Measurements from ENCODE around the gene RNU6-1. TPM values are rescaled to one million over a fixed set of nuclear protein-coding genes. Genes with fewer than 3 reads are reported as not detected.

The RNU6-1 gene
- total RNA-seq, 1 donor from 2014 or later = not detected

DNA sequence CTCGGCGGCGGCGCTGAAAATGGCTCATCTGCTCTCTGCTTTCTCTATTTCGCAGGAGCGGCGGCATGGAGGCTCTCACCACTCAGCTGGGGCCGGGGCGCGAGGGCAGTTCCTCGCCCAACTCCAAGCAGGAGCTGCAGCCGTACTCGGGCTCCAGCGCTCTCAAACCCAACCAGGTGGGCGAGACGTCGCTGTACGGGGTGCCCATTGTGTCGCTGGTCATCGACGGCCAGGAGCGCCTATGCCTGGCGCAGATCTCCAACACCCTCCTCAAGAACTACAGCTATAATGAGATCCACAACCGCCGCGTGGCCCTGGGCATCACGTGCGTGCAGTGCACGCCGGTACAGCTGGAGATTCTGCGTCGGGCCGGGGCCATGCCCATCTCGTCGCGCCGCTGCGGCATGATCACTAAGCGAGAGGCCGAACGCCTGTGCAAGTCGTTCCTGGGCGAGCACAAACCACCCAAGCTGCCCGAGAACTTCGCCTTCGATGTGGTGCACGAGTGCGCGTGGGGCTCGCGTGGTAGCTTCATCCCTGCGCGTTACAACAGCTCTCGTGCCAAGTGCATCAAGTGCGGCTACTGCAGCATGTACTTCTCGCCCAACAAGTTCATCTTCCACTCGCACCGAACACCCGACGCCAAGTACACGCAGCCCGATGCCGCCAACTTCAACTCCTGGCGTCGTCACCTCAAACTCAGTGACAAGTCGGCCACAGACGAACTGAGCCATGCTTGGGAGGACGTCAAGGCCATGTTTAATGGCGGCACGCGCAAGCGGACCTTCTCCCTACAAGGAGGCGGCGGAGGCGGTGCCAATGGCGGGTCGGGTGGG is 13.7 kb downstream of the RNU6-1 start:
- H3K27me3 Mint-ChIP-seq (ENCODE audit: low read depth) = peaks cover 84% of the 10 kb centered on the region
- no peak for DNase-seq (ENCODE audit: low read depth, low spot score)
- TF ChIP-seq, protein P1, sequence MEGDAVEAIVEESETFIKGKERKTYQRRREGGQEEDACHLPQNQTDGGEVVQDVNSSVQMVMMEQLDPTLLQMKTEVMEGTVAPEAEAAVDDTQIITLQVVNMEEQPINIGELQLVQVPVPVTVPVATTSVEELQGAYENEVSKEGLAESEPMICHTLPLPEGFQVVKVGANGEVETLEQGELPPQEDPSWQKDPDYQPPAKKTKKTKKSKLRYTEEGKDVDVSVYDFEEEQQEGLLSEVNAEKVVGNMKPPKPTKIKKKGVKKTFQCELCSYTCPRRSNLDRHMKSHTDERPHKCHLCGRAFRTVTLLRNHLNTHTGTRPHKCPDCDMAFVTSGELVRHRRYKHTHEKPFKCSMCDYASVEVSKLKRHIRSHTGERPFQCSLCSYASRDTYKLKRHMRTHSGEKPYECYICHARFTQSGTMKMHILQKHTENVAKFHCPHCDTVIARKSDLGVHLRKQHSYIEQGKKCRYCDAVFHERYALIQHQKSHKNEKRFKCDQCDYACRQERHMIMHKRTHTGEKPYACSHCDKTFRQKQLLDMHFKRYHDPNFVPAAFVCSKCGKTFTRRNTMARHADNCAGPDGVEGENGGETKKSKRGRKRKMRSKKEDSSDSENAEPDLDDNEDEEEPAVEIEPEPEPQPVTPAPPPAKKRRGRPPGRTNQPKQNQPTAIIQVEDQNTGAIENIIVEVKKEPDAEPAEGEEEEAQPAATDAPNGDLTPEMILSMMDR (conservative IDR thresholded peaks at IDR 0.05) = no peak
- peak overlapping the region; percentile 71 for H3K4me3 Mint-ChIP-seq
- H3K4me1 Mint-ChIP-seq = peaks cover 32% of the 10 kb centered on the region
- no peak overlapping the region for H3K27ac Mint-ChIP-seq (ENCODE audit: unreplicated experiment)
- no peaks in the 10 kb centered on the region for H3K9me3 Mint-ChIP-seq
- no peaks in the 10 kb centered on the region for H3K36me3 Mint-ChIP-seq (ENCODE audit: low read depth)

DNA sequence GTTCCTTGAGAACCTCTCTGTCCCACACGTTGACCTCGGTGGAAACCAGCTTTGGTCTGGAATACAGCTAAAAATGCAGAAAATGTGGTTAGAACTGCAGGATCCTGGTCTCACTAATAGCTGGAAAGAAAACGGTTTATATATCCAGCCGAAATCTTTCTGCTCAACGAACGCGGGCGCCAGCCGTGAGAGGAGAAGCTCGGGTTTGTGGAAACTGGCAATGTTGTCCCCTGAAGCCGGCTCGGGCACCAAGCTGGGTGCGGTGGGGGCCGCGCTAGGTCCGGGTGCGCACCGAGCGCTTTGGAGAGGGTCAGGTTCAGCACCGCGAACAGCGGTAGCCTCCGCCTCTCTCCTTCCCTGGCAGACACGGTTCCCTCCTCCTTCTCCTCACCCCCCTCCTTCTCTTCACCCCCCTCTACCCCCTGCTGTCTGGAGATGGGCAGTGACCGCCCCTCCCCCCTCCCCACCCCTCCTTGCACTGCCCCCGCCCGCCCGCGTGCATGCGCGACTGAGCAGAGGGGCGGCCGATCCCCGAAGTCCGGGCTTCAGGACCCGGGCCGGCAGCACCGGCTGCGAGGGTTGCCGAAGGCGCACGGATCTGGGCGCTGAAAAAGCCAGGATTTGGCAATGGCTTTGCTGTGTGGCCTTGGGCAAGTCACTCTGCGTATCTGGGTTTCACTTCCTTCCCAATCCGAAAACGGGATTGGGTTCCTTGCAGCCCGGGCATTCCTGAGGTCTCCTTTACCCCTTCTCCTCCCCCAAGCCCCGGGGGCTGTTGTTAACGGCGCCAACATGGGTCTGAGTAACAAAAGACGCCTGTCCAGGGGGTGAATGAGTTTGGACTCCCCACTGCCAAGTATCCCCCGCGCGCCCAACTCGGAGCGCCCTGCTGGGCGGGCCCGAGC is 14.6 kb downstream of the RNU6-1 start, which contains the start of gene SKOR1:
TSS of gene SKOR1 (plus strand) at position 534 of the 905 bp plus-strand sequence. CDS start at position 628, 94 bp downstream.
- Mint-ChIP-seq H3K4me1 (peaks cover 32% of the 10 kb centered on the region), H3K9me3 (no peaks in the 10 kb centered on the region), H3K27me3 (ENCODE audit: low read depth) (peaks cover 84% of the 10 kb centered on the region), H3K36me3 (ENCODE audit: low read depth) (no peaks in the 10 kb centered on the region), H3K27ac (ENCODE audit: unreplicated experiment) (no peak within 1 kb of the TSS), H3K4me3 (peak within 1 kb of the TSS; percentile 71)
- TF ChIP-seq, protein P1 (conservative IDR thresholded peaks at IDR 0.05) = no peak
- DNase-seq (ENCODE audit: low read depth, low spot score) = no peak

DNA sequence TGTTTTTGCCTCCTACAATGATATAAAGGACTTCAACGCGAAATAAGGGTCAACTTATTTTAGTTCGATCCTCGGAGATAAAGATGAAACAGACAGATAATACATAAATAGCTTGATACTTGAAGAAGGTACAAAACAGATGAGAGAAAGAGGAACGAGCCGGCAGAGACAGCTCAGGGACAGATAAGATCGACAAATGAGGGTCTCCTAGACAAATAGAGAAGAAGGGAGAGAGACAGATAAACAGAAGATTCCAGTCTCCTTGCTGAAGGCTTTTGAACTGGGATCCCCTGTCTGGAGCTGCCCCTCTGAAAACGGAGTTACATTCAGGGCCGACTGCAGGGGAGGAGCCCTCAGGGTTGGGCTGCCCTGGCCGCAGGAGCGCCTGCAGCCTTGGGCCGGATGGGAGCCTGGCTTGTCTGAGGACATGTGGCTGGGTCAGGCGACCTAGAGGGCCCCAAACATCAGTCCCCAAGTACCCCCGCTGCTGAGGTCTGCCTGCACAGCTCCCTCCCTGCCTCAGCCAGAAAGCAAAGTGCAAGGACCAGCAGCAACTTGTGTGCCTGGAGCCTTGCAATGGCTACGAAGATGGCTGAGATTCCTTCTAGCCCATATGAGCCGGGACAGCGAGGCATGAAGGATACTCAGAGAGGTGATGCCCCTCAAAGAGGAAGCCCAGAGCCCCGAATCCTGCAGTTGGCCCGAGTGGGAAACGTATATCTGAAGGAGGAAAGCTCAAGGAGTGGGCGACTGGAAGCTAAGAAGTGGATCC is 15.5 kb downstream of the RNU6-1 start:
- DNase-seq (ENCODE audit: low read depth, low spot score) = no peak
- Mint-ChIP-seq H3K27ac (ENCODE audit: unreplicated experiment) (no peak overlapping the region), H3K36me3 (ENCODE audit: low read depth) (no peaks in the 10 kb centered on the region), H3K9me3 (no peaks in the 10 kb centered on the region), H3K4me3 (peak overlapping the region; percentile 85), H3K27me3 (ENCODE audit: low read depth) (peaks cover 85% of the 10 kb centered on the region), H3K4me1 (peaks cover 31% of the 10 kb centered on the region)
- TF ChIP-seq, protein P1 (conservative IDR thresholded peaks at IDR 0.05) = no peak

GRCh38 chr15:67823314-67824196 is 16.3 kb downstream of the RNU6-1 start:
- Mint-ChIP-seq H3K36me3 (ENCODE audit: low read depth) (no peaks in the 10 kb centered on the region), H3K27ac (ENCODE audit: unreplicated experiment) (no peak overlapping the region), H3K27me3 (ENCODE audit: low read depth) (peaks cover 81% of the 10 kb centered on the region), H3K4me3 (peak overlapping the region; percentile 85), H3K9me3 (no peaks in the 10 kb centered on the region), H3K4me1 (peaks cover 28% of the 10 kb centered on the region)
- TF ChIP-seq, protein P1 (conservative IDR thresholded peaks at IDR 0.05) = no peak
- no peak for DNase-seq (ENCODE audit: low read depth, low spot score)
